Colonic mucosa (tissue), 4 donors: Measurements from ENCODE around the gene TRAPPC1. TPM values are rescaled to one million over a fixed set of nuclear protein-coding genes. Genes with fewer than 3 reads are reported as not detected.

Experiments
- DNase-seq: peaks from one replicate; pipeline ENCODE4 v3.0.0-alpha.2; 2020
- H3K27ac ChIP-seq: fragments of 200-600 bp; one replicate; pipeline ENCODE4 v1.8.0; 2021
- H3K27me3 ChIP-seq: fragments of 200-600 bp; one replicate; pipeline ENCODE4 v1.8.0; 2021
- H3K36me3 ChIP-seq: fragments of 200-600 bp; one replicate; pipeline ENCODE4 v1.8.0; 2021
- H3K4me1 ChIP-seq: fragments of 200-600 bp; one replicate; pipeline ENCODE4 v1.8.0; 2021; ENCODE audit warnings: mild to moderate bottlenecking
- H3K4me3 ChIP-seq: fragments of 200-600 bp; one replicate; pipeline ENCODE4 v1.8.0; 2021
- H3K9ac ChIP-seq, 2 donors: one replicate each; pipeline ENCODE4 v1.7.0; 2013; ENCODE audit warnings: control low read depth in 2 of 2, low read depth in 2 of 2, low read length in 2 of 2
- H3K9me3 ChIP-seq: fragments of 200-600 bp; one replicate; pipeline ENCODE4 v1.8.0; 2021
- intact Hi-C: fragments of 100-400 bp; cut with DNase I; formaldehyde crosslinking; loops from one replicate; pipeline ENCODE4 v1.14.1; 2022
- total RNA-seq, 2 donors: library from RNA; stranded (reverse); fragmentation: NEBNext Ultra II Directional in 1 of 2; extraction: Animal tissue kit (Norgen Biotek cat#: 25700) in 1 of 2; gene quantifications; one replicate each; pipeline ENCODE4 v1.2.1, GENCODE V29; 2021
- TF ChIP-seq, protein P1 (sequence below): fragments of 200-600 bp; IDR thresholded peaks from one replicate; pipeline ENCODE4 v1.8.0; 2022; ENCODE audit warnings: antibody characterized with exemption, mild to moderate bottlenecking
- donor health status: healthy.
- donor health status: DM: no; HTN: no; CAD: no.
- donor health status: DM: no; HTN: no; CAD: no.

The TRAPPC1 gene
- total RNA-seq, 2 donors from 2014 or later: 116 to 129 TPM

DNA sequence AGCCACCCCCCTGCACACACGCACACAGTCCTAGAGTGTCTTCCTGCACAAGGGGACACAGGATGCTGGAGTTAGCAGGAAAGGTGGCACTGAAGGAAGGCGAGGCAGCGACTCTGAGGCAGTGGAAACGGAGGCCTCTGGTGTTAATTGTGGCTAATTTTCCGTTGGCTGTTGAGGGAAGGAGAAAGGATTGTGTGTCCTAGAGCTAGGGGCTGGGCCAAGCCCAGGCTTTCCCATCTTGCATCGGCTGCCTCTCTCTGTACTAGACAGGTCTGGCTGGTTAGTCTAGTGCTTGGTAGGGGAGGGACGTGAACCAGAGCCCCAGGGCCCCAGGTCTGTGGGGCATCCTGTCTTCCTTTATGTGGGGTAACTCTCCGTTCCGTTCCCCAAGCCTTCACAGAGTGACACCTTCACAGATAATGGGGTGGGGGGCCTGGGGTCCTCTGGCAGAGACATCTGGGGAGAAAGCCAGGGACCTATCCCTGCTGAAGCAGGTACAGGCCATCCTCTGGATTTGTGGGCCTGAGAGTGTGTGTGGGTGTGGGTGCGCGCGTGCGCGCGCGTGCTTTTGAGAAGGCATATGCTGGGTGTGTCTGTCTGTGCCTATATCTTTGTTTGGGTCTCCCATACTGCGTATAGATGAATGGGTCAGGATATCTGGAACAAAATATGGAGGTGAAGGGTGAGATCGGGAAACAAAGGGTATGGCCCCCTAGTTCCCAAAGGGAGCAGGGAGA is 43.4 kb downstream of the TRAPPC1 start, which contains the start of gene CHD3:
Gene CHD3, plus strand, starts transcription at position 606 of the 737 bp plus-strand sequence. CDS start 212 bp downstream, outside the sequence.
- intact Hi-C loops: no loop called here
- peak; percentile 65 for DNase-seq

DNA sequence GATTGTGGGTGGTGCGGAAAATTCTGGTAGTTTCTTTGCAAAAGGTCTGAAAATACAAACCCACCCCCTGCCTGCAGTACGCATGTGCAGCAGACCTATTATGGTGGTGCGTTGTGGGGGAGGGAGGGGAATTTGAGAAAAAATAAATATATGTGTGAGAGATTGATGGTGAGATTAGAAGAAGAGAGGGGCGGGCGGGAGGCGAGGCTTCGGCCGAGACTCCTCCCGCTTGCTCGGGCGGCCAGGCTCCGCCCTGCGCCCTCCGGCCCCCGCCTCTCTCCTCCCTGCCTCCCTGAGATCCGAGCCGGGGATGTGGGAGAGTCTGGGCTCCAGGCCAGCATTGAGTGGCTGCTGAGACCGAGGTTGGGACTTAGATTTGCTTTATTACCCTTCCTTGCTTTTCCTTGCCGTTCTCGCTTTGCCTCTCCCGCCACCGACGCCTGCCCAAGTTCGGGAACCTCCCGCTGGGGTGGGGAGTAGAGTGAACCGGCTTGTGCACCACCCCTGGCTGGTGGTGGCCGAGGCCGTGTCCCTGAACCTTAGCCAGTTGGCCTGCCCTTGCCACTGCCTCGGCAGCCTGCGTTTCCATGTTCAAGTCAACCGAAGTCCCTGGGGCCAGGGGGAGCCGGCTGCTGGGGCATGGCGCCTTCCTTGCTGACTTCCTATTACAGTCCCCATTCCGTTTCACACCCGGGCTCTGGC is 44.1 kb downstream of the TRAPPC1 start:
- TF ChIP-seq, protein P1, sequence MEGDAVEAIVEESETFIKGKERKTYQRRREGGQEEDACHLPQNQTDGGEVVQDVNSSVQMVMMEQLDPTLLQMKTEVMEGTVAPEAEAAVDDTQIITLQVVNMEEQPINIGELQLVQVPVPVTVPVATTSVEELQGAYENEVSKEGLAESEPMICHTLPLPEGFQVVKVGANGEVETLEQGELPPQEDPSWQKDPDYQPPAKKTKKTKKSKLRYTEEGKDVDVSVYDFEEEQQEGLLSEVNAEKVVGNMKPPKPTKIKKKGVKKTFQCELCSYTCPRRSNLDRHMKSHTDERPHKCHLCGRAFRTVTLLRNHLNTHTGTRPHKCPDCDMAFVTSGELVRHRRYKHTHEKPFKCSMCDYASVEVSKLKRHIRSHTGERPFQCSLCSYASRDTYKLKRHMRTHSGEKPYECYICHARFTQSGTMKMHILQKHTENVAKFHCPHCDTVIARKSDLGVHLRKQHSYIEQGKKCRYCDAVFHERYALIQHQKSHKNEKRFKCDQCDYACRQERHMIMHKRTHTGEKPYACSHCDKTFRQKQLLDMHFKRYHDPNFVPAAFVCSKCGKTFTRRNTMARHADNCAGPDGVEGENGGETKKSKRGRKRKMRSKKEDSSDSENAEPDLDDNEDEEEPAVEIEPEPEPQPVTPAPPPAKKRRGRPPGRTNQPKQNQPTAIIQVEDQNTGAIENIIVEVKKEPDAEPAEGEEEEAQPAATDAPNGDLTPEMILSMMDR: no peak

More for the DNA sequence above, 43.4 kb downstream of the TRAPPC1 start, which contains the start of gene CHD3:
- peaks cover 23% of the 10 kb centered on the region for H3K4me1 ChIP-seq
- H3K9me3 ChIP-seq: no peaks in the 10 kb centered on the region
- H3K36me3 ChIP-seq: peaks cover 12% of the 10 kb centered on the region
- peak within 1 kb of the TSS; percentile 86 for H3K4me3 ChIP-seq
- H3K27me3 ChIP-seq: no peaks in the 10 kb centered on the region
- H3K9ac ChIP-seq: peak within 1 kb of the TSS; percentile 65 to 97
- TF ChIP-seq, protein P1: no peak
- H3K27ac ChIP-seq: peak within 1 kb of the TSS; percentile 99

DNA sequence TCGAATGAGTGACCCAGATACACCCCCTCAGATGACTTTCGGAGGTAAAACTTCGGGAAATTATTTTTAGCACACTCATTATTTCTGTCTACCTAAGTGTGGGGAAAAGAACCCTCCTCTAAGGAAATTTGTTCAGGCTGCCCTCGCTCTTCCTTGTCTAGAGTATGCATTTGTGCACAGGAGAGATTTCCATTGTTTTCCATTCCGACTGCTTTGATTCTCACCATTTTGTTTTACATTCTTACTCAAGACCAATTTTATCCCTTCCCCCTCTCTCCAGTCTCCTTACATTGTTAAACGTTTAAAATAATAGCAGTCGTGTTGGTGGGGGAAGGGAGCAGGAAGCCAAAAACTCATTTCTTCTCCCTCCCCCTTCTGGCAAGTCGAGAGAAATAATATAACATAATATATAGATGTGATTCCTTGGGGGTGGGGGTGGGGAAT is 44.7 kb downstream of the TRAPPC1 start:
- peak overlapping the region; percentile 99 for H3K27ac ChIP-seq
- intact Hi-C loops: no loop called here
- no peak for DNase-seq
- TF ChIP-seq, protein P1: no peak
- peak overlapping the region; percentile 74 to 97 for H3K9ac ChIP-seq
- H3K9me3 ChIP-seq: no peaks in the 10 kb centered on the region
- H3K4me1 ChIP-seq: peaks cover 23% of the 10 kb centered on the region
- peak overlapping the region; percentile 86 for H3K4me3 ChIP-seq
- H3K27me3 ChIP-seq: no peaks in the 10 kb centered on the region
- H3K36me3 ChIP-seq: peaks cover 7% of the 10 kb centered on the region

More for the DNA sequence above, 44.1 kb downstream of the TRAPPC1 start:
- peak overlapping the region; percentile 65 to 97 for H3K9ac ChIP-seq
- H3K9me3 ChIP-seq: no peaks in the 10 kb centered on the region
- peak overlapping the region; percentile 86 for H3K4me3 ChIP-seq
- peaks cover 23% of the 10 kb centered on the region for H3K4me1 ChIP-seq
- intact Hi-C loops: no loop called here
- H3K36me3 ChIP-seq: peaks cover 7% of the 10 kb centered on the region
- no peaks in the 10 kb centered on the region for H3K27me3 ChIP-seq
- peak; percentile 95 for DNase-seq
- H3K27ac ChIP-seq: peak overlapping the region; percentile 99

DNA sequence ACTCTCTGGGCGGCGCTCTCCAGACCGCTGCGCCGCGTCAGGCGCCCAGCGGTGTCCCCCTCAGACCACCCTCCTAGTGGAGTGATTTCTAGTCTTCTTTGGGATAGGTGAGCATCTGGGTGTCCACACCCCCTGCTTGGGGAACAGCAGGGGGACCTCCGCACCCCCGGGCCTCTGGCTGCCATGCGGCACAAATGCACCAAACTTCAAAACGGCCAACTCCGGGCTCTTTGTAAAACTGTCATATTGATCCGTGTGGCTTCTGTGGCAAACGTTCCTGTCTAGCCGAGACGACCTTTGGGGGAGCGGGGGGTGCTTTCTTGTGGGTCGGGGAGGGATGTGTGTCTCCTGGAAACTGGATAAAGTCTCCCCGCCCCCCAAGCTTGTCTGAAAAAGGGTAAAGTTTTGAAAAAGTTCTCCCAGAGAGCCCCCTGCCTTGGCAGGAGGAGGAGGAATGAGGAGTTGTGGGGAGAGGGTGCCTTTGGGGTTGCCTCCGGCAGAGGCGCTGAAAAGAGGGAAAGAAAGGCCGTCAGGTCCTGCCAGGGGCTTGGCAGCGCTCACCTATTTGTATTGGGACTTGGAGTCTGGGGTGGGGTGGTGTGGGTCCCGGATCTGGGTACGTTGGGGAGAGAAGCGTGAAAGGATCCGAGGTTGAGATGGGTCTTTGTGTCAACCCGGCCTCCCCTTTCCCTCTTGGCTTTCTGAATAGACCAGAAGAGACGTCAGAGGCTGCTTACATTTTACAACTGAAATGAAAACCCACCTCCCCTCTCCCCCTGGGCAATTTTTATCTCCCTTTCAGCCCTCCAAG is 45.3 kb downstream of the TRAPPC1 start:
- peaks cover 23% of the 10 kb centered on the region for H3K4me1 ChIP-seq
- peak overlapping the region; percentile 99 for H3K27ac ChIP-seq
- H3K36me3 ChIP-seq: peaks cover 7% of the 10 kb centered on the region
- H3K4me3 ChIP-seq: peak overlapping the region; percentile 86
- intact Hi-C loops: no loop called here
- no peaks in the 10 kb centered on the region for H3K27me3 ChIP-seq
- no peaks in the 10 kb centered on the region for H3K9me3 ChIP-seq
- DNase-seq: peak; percentile 65
- H3K9ac ChIP-seq: peak overlapping the region; percentile 74 to 97
- TF ChIP-seq, protein P1: no peak
